ENCODE results near the gene DIAPH1. TPM values are rescaled to one million over a fixed set of nuclear protein-coding genes. Genes with fewer than 3 reads are reported as not detected.
A peak's percentile ranks its signal among the peaks of the same experiment; 100 is the strongest.

The DIAPH1 gene
- total RNA-seq, 1 donor from 2014 or later: 136 TPM

DNA sequence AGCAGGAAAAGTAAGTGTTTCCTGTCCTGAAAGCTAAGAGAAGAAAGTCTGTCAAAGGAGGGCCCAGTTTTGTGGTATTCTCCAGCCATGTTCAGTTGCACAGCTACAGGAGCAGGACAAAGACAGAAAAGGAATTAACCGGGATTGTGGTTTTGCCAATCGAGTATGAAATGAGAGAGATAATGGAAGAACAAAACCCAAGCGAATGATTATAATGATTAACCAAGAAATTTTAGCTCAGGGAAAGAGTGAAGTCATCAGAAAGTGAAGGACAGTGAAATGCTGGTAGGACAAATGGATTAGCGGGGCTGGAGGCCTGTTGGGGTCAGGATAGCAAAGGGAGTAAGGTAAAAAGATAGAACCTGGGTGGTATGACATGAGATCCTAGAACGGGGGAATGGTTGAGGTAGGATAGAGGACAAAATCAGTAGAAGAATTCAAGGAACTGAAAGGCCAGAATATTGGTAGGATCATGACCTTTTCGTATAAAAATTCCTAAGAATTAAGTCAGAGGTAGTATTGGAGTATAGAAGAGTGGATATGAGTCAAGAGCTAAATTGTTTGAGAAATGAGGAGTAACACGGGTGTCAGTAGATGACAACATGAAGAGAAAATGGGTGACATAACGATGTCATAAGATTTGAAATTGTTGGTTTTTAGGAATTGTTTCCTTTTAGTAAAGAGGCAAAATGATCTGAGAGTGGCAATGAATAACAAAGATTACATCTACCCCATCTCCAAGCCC is 52.8 kb downstream of the DIAPH1 start:
- DNase-seq: no peak
- Mint-ChIP-seq H3K4me1 (peaks cover 16% of the 10 kb centered on the region), H3K9me3 (no peaks in the 10 kb centered on the region), H3K4me3 (no peak overlapping the region), H3K27ac (peak overlapping the region; percentile 16), H3K27me3 (no peaks in the 10 kb centered on the region), H3K36me3 (ENCODE audit: low read depth) (peaks cover 78% of the 10 kb centered on the region)
- intact Hi-C loops (cut with micrococcal nuclease): loop anchor here (2.0 kb wide), 3 partner anchors 53 to 379 kb away; partner anchors contain the start of genes DIAPH1, PCDHB14 and PCDHB9
- TF ChIP-seq, protein P1, sequence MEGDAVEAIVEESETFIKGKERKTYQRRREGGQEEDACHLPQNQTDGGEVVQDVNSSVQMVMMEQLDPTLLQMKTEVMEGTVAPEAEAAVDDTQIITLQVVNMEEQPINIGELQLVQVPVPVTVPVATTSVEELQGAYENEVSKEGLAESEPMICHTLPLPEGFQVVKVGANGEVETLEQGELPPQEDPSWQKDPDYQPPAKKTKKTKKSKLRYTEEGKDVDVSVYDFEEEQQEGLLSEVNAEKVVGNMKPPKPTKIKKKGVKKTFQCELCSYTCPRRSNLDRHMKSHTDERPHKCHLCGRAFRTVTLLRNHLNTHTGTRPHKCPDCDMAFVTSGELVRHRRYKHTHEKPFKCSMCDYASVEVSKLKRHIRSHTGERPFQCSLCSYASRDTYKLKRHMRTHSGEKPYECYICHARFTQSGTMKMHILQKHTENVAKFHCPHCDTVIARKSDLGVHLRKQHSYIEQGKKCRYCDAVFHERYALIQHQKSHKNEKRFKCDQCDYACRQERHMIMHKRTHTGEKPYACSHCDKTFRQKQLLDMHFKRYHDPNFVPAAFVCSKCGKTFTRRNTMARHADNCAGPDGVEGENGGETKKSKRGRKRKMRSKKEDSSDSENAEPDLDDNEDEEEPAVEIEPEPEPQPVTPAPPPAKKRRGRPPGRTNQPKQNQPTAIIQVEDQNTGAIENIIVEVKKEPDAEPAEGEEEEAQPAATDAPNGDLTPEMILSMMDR (IDR thresholded peaks at IDR 0.05): no peak
- ChIA-PET POLR2A (no interaction called here), CTCF (interaction anchor here (0.8 to 3.8 kb wide), 10 partner anchors 8 to 609 kb away, joined by 3 to 16 read pairs (median 5); partner anchors contain the start of genes DIAPH1, PCDHB14, PCDHGA11 and PCDHGA12)
- ATAC-seq (ENCODE audit: low read depth): no peak

DNA sequence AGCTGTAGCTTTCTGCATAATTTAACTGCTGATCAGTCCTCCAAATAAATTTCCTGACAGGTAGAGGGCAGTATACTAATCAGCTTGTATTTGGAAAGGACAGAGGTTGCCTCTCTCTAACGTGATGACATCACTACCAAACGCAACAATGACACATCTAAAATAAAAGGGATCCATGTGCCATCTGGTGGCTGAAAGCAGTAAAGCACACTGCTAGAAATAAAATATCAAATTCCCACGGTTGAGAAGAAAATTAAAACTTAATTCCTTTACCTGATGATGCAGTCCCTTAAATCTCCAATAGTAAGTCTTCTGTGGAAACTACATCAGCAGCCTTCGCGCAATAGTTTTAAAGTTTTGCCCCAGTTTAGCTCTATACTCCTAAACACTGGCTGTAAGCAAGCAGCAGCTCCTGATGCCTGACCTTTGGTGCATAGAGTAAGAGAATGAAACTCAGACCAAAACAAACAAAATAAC is 54.5 kb downstream of the DIAPH1 start:
- H3K4me3 Mint-ChIP-seq: no peak overlapping the region
- TF ChIP-seq, protein P1 (IDR thresholded peaks at IDR 0.05): peak; percentile 92
- POLR2A ChIA-PET: interaction anchor here (0.9 to 2.3 kb wide), 6 partner anchors 55 to 244 kb away, joined by 4 to 20 read pairs (median 6); partner anchors contain the start of genes DIAPH1, HDAC3, PCDHGA12 and PCDHGC3

DNA sequence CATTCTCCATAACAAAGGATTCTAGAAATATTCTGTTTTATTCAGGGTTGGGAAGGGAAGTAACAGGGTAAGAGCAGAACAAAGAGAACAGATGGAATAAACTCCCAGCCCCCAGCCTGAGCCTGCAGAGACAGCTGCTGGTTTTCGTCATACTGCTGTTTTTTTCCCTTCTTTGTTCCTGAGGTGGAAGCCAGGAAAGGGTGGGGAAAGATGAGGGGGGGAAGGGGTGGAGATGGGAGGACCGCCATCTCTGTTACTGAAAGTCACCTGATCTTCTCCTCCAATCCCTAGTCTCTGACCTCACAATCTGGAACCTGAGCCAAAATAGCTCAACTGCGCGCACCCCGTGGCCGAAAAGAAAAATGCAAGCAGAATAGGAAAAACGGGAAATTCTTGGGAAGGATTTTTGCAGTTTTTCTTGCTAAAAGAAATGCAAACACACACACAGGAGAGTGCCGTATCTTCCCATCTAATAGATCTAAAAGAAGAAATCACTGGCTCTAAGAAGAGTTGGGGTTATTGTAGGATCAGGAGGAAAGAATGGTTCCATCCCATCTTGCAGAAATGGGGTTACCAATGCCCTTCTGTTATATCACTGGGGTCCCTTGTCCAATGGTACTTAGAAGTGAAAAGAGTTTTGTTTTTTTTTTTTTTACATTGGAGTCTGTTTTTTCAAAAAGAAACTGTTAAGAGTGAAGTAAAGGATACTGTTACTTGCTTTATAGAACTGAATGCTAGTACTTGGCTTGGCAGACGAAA is 57.9 kb downstream of the DIAPH1 start:
- TF ChIP-seq, protein P1 (IDR thresholded peaks at IDR 0.05): no peak
- no peak for DNase-seq
- H3K27ac Mint-ChIP-seq: no peak overlapping the region
- H3K4me3 Mint-ChIP-seq: no peak overlapping the region
- no peaks in the 10 kb centered on the region for H3K27me3 Mint-ChIP-seq
- H3K36me3 Mint-ChIP-seq (ENCODE audit: low read depth): peaks cover 78% of the 10 kb centered on the region
- ATAC-seq (ENCODE audit: low read depth): no peak
- intact Hi-C loops (cut with micrococcal nuclease): no loop called here
- CTCF ChIA-PET: interaction anchor here (1.2 kb wide), 1 partner anchor 140 kb away, joined by 5 read pairs; the partner anchor contains the start of gene PCDHGA11
- no peaks in the 10 kb centered on the region for H3K9me3 Mint-ChIP-seq
- H3K4me1 Mint-ChIP-seq: peaks cover 11% of the 10 kb centered on the region
- POLR2A ChIA-PET: interaction anchor here (1.0 kb wide), 1 partner anchor 241 kb away, joined by 4 read pairs; the partner anchor contains the start of gene TAF7

More for the DNA sequence above, 54.5 kb downstream of the DIAPH1 start:
- Mint-ChIP-seq H3K36me3 (ENCODE audit: low read depth) (peaks cover 79% of the 10 kb centered on the region), H3K9me3 (no peaks in the 10 kb centered on the region), H3K27me3 (no peaks in the 10 kb centered on the region), H3K27ac (peak overlapping the region; percentile 80), H3K4me1 (peaks cover 7% of the 10 kb centered on the region)
- no peak for DNase-seq
- intact Hi-C loops (cut with micrococcal nuclease): loop anchor here (1.0 to 2.0 kb wide), 10 partner anchors 55 to 377 kb away; partner anchors contain the start of genes DIAPH1, PCDHB12, PCDHB14 and PCDHB9
- CTCF ChIA-PET: interaction anchor here (0.6 to 3.1 kb wide), 50 partner anchors 9 to 397 kb away, joined by 3 to 38 read pairs (median 4); partner anchors contain the start of genes DIAPH1, PCDHB10, PCDHB12 and PCDHB14
- peak; percentile 98 for ATAC-seq (ENCODE audit: low read depth)

DNA sequence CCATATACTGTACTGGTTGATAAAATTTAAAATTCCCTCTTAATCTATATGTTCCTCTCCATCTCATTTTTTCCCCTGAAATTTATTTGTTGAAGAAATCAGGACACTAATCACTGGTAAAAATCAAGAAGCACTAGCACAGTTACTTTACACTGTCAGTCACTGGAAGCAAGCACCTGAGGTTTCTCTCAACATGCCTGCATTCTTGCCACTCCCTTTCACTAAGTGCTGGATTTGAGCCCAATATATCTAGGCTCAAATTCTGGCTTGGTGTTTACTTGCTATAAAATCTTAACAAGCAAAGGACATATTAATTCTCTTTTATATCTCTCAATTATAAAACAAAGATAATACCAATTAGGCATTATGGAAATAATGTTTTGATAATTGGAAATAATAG is 58.6 kb downstream of the DIAPH1 start:
- POLR2A ChIA-PET: no interaction called here
- DNase-seq (no peak), ATAC-seq (ENCODE audit: low read depth) (no peak)
- CTCF ChIA-PET: interaction anchor here (1.2 kb wide), 1 partner anchor 139 kb away, joined by 5 read pairs; the partner anchor contains the start of gene PCDHGA11
- Mint-ChIP-seq H3K4me3 (no peak overlapping the region), H3K9me3 (no peaks in the 10 kb centered on the region), H3K36me3 (ENCODE audit: low read depth) (peaks cover 75% of the 10 kb centered on the region), H3K27ac (no peak overlapping the region), H3K4me1 (peaks cover 11% of the 10 kb centered on the region), H3K27me3 (no peaks in the 10 kb centered on the region)
- TF ChIP-seq, protein P1 (IDR thresholded peaks at IDR 0.05): no peak
- intact Hi-C loops (cut with micrococcal nuclease): no loop called here

Data from activated B cell treated with CpG ODN at 0.5 μM for 24 hours (primary cell).